Body of pancreas (tissue), 4 donors: ENCODE data around the gene EDAR.

ENCODE experiments used
- CTCF ChIP-seq, 7 experiments: fragments of 450-650 bp in 4 of 7; fragments of 200-600 bp in 3 of 7; sonication (generic) in 3 of 7; IDR thresholded peaks; one replicate each; pipeline ENCODE4 v1.5.1; 2016 to 2019; ENCODE audit warnings: antibody characterized with exemption in 7 of 7
- POLR2A ChIP-seq, 3 donors: fragments of 450-650 bp; IDR thresholded peaks; one replicate each; pipeline ENCODE4 v1.6.1; 2016; ENCODE audit warnings: antibody characterized with exemption in 3 of 3, mild to moderate bottlenecking in 2 of 3

DNA sequence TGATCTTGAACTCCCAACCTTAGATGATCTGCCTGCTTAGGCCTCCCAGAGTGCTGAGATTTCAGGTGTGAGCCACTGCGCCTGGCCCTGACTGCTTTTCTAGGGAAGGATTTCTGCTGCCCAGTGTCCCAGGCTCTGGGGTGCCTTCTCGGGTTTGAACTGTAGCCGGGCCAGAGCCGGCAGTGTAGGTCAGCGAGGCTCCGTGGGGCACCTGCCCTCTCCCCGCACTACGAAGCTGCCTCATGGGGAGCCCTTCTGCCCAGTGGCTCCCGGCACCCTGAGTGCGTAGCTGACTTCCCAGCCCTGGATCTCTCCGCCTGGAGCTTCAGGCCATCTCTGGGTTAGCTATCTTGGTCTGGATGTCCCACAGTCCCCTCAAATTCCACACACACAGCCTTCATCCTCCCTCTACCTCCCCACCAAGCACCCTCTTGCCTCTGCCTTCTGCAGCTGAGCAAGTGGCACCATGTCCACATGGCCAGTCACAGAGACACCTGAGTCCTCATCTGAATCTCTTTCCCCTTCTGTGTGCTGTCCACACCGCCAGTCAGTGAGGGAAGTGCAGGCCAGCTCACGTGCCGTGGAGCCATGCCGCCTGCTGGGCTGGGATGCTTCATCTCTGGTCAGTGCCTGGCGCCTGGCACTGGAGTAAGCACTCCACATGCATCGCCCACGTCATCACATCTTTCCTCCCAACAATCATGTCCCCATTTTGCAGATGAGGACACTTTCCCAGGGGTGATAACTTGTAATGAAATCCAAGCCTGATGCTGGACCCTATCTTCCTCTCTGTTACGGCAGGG is 69.2 kb downstream of the EDAR start:
- TF ChIP-seq CTCF (IDR thresholded peaks at IDR 0.05): no peak
- TF ChIP-seq POLR2A (IDR thresholded peaks at IDR 0.05): no peak
